ENCODE measurements around the gene PAPPA.

- TF ChIP-seq CTCF (IDR thresholded peaks at IDR 0.05) (no peak), EP300 (IDR thresholded peaks at IDR 0.05) (no peak), POLR2AphosphoS5 (IDR thresholded peaks at IDR 0.05) (no peak), POLR2A (IDR thresholded peaks at IDR 0.05) (no peak)
These were observed 864 bp downstream of the PAPPA start for GRCh38 chr9:116154334-116154975.
